ENCODE measurements around the gene ACTRT2.

The ACTRT2 gene

DNA sequence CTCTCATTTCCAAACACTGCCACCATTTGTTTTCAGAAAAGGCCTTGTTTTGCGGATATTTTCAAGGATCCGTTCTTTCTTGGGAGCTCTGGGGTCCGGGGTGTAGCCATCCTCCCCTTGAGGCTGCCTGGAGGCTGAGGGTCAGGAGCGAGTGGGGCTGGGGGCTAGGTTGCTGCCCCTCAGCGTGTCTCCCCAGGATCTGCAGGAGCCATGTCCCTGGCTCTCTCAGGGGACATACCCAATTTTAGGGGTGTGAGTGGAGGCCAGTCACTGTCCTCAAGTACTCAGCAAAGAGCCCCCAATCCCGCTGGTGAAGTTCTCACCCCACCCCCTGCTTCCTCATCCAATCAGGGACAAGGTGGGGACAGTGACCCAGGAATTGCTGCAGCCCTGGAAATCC, 32.7 kb downstream of the ACTRT2 start:
- Histone ChIP-seq H3K27me3 (ENCODE audit: insufficient read depth, poor library complexity, severe bottlenecking) (no peaks in the 10 kb centered on the region), H3K4me1 (ENCODE audit: insufficient read depth, poor library complexity, severe bottlenecking) (no peaks in the 10 kb centered on the region), H3K27ac (ENCODE audit: poor library complexity, severe bottlenecking) (no peak overlapping the region), H3K9me3 (ENCODE audit: severe bottlenecking) (no peaks in the 10 kb centered on the region), H3K4me3 (ENCODE audit: severe bottlenecking) (no peak overlapping the region), H3K36me3 (ENCODE audit: low read depth) (no peaks in the 10 kb centered on the region)
- no peak for DNase-seq (ENCODE audit: low spot score)
- no peak for ATAC-seq (ENCODE audit: low read depth)
- TF ChIP-seq, protein P1, sequence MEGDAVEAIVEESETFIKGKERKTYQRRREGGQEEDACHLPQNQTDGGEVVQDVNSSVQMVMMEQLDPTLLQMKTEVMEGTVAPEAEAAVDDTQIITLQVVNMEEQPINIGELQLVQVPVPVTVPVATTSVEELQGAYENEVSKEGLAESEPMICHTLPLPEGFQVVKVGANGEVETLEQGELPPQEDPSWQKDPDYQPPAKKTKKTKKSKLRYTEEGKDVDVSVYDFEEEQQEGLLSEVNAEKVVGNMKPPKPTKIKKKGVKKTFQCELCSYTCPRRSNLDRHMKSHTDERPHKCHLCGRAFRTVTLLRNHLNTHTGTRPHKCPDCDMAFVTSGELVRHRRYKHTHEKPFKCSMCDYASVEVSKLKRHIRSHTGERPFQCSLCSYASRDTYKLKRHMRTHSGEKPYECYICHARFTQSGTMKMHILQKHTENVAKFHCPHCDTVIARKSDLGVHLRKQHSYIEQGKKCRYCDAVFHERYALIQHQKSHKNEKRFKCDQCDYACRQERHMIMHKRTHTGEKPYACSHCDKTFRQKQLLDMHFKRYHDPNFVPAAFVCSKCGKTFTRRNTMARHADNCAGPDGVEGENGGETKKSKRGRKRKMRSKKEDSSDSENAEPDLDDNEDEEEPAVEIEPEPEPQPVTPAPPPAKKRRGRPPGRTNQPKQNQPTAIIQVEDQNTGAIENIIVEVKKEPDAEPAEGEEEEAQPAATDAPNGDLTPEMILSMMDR (IDR thresholded peaks at IDR 0.05; ENCODE audit: poor library complexity, severe bottlenecking), result no peak

DNA sequence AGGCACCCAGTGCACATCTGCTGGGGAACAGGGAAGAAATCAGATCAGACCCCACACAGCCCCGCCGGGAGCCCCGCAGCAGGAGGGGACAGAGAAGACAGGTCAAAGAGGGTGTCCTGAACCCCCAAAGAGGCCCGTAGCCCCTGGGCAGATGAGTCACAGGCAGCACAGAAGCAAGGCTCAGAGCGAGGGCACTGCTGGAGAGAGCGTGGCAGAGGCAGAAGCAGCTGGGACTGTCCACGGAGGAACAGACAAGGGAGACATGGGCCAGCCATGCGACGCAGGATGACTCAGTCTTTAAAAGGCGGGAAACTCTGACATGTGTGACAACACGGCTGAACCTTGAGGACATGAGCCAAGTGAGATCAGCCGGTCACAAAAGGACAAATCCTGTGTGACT, 33.2 kb downstream of the ACTRT2 start:
- TF ChIP-seq, protein P1 (IDR thresholded peaks at IDR 0.05; ENCODE audit: poor library complexity, severe bottlenecking), result no peak
- peaks cover 3% of the 10 kb centered on the region for H3K27me3 ChIP-seq (ENCODE audit: insufficient read depth, poor library complexity, severe bottlenecking)
- no peaks in the 10 kb centered on the region for H3K9me3 ChIP-seq (ENCODE audit: severe bottlenecking)
- DNase-seq (ENCODE audit: low spot score) (peak; percentile 49), ATAC-seq (ENCODE audit: low read depth) (no peak)
- H3K4me1 ChIP-seq (ENCODE audit: insufficient read depth, poor library complexity, severe bottlenecking), result no peaks in the 10 kb centered on the region
- no peak overlapping the region for H3K27ac ChIP-seq (ENCODE audit: poor library complexity, severe bottlenecking)
- H3K36me3 ChIP-seq (ENCODE audit: low read depth), result no peaks in the 10 kb centered on the region
- no peak overlapping the region for H3K4me3 ChIP-seq (ENCODE audit: severe bottlenecking)

DNA sequence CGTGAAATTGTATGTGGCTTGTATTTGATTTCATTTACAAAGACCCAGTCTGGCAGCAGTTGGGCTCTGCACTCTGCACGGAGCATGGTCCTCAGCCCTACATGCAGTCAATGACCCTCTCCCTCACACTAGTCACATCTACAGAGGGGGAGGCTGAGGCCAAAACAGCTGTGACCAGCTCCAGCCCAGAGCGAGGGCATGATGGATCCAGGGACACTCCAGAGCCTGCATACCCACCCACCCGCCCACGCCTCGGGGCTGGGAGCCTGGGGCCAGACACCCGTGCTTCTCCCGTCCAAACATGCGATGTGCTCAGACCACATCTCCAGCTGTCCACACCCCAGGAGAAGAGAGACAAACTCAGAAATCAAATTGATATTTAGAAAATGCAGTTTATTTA, 33.8 kb downstream of the ACTRT2 start:
- no peaks in the 10 kb centered on the region for H3K36me3 ChIP-seq (ENCODE audit: low read depth)
- H3K4me1 ChIP-seq (ENCODE audit: insufficient read depth, poor library complexity, severe bottlenecking), result no peaks in the 10 kb centered on the region
- TF ChIP-seq, protein P1 (IDR thresholded peaks at IDR 0.05; ENCODE audit: poor library complexity, severe bottlenecking), result no peak
- H3K9me3 ChIP-seq (ENCODE audit: severe bottlenecking), result no peaks in the 10 kb centered on the region
- no peak for ATAC-seq (ENCODE audit: low read depth)
- H3K27ac ChIP-seq (ENCODE audit: poor library complexity, severe bottlenecking), result no peak overlapping the region
- no peak for DNase-seq (ENCODE audit: low spot score)
- no peak overlapping the region for H3K4me3 ChIP-seq (ENCODE audit: severe bottlenecking)
- H3K27me3 ChIP-seq (ENCODE audit: insufficient read depth, poor library complexity, severe bottlenecking), result peaks cover 3% of the 10 kb centered on the region

DNA sequence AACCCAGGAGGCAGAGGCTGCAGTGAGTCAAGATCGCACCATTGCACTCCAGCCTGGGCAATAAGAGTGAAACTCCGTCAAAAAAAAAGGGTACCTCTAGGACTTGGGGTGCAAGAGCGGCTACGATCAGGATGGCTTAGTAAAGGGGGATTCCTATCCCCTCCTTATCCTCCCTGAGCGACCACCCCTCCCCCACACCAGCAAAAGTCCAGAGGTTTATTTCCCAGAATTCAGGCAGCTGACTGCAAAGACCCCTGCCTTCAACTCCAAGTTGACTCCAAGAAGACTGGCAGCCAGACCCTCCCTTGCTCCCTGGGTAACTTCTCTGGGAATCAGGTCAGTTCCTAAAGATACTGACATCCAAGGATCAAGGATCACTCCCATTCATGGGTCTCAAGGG, 35.4 kb downstream of the ACTRT2 start:
- Histone ChIP-seq H3K4me3 (ENCODE audit: severe bottlenecking) (no peak overlapping the region), H3K27me3 (ENCODE audit: insufficient read depth, poor library complexity, severe bottlenecking) (peaks cover 8% of the 10 kb centered on the region), H3K9me3 (ENCODE audit: severe bottlenecking) (no peaks in the 10 kb centered on the region), H3K27ac (ENCODE audit: poor library complexity, severe bottlenecking) (no peak overlapping the region), H3K36me3 (ENCODE audit: low read depth) (no peaks in the 10 kb centered on the region), H3K4me1 (ENCODE audit: insufficient read depth, poor library complexity, severe bottlenecking) (no peaks in the 10 kb centered on the region)
- ATAC-seq (ENCODE audit: low read depth), result no peak
- DNase-seq (ENCODE audit: low spot score), result no peak
- TF ChIP-seq, protein P1 (IDR thresholded peaks at IDR 0.05; ENCODE audit: poor library complexity, severe bottlenecking), result no peak

DNA sequence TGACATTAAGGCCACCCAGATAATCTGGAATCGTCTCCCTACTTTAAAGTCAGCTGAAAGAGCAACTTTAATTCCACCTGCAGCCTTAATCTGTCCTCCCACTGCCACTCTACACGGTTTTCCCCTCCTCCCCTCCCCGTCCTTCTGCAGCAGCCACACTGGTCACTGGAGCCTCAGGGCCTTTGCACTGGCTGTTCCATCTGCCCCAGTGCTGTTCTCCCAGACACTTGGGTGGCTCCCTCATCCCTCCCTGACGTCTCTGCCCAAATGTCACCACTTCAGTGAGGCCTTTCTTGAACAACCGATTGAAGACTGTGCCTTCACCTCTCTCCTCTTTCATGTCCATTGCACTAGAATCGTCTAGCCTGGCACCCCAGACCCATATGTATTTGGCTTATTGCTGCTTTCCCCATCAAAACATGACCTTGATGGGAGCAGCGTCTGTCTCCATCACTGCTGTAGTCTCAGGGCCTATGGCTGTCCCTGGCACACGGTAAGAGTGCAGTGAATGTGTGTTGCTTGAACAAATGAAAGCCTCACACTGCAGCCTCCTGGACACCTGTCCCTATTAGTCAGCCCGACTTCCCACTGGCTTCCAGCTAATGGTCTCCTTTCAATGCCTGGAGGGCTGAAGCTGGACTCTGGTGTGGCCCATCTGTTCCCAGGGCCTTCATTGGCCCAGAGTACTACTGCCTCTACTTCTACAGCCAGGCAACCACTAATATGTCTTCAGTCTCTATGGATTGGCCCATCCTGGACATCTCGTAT, 37.2 kb downstream of the ACTRT2 start:
- no peak for DNase-seq (ENCODE audit: low spot score)
- no peak for ATAC-seq (ENCODE audit: low read depth)
- Histone ChIP-seq H3K4me3 (ENCODE audit: severe bottlenecking) (no peak overlapping the region), H3K4me1 (ENCODE audit: insufficient read depth, poor library complexity, severe bottlenecking) (no peaks in the 10 kb centered on the region), H3K9me3 (ENCODE audit: severe bottlenecking) (no peaks in the 10 kb centered on the region), H3K27me3 (ENCODE audit: insufficient read depth, poor library complexity, severe bottlenecking) (peaks cover 23% of the 10 kb centered on the region), H3K27ac (ENCODE audit: poor library complexity, severe bottlenecking) (no peak overlapping the region), H3K36me3 (ENCODE audit: low read depth) (no peaks in the 10 kb centered on the region)
- TF ChIP-seq, protein P1 (IDR thresholded peaks at IDR 0.05; ENCODE audit: poor library complexity, severe bottlenecking), result no peak
